Inflammatory macrophage (primary cell): ENCODE measurements around the gene SNN.

Source experiments
- DNase-seq, 2 donors: peaks; one replicate each; pipeline ENCODE4 v3.0.0-alpha.2; 2020 to 2022

Gene SNN

DNA sequence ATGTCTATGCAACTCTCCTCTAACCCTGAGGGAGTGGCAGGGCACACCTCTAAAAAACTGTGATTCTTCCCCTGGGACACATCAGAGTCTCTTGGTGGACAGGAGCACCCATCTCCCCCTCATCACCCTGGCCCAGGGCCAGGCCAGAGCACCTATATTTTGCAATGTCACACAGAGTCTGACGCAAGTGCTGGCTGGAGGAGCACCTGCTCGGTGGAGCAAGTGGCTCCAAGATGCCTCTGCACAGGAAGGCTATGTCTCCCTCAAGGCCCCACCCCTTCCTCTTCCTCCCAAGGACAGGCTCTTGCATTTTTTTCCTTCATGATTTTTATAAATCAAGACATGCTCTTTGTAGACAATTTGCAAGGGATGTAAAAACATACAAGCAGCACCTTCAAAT, 13.3 kb downstream of the SNN start:
- peak in 1 of 2 donors; percentile 25 for DNase-seq

DNA sequence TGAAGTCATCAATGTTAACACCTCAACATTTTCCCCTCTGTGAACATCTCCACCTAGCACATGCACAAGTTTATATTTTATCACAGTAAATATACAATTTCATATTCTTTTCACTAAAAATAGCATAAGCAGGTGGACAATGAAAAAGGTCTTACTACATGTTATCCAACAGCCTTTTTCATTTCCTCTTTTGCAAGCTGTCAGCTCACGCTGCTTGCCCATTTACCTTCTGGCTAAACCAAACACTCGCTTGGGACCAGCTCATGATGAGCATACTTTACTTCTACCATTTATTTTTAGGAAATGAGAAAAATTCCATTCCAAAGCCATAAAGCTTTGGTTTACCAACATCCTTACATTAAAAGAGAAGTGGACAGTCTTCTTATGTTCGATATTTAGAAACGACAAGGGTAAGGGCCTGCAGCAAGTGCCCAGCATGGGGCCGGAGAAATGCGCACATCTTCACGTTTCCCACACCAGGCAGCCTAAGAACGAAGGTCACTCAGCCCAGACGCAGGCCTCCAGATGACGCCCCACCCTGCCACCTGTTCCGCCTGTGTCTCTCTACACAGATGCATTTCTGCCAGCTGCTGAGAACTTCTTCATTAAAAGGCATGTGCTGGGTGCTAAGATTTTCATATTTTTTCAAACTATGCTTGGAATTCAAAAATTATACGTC, 13.9 kb downstream of the SNN start:
- peak in 1 of 2 donors; percentile 22 for DNase-seq

DNA sequence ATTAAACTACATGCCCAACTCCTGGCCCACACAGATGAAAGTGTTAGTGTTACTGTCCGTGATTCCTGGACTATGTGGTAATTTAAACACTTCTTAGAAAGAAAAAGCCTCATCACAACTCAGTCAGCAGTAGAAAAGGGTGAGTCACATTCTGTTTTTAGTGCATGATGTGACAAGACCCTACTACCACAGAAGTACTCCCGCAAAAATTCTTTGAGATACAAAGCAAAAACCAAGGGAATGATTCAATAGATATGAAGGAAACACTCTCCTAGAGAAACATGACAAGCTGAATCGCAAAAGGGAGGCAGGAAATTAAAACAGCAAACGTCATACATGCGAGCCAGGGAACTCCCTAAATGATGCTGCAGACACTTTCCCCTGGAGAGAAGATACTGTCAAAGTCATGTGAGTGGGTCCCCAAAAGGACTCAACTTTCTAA, 14.4 kb downstream of the SNN start:
- DNase-seq = peak; percentile 59 to 65

DNA sequence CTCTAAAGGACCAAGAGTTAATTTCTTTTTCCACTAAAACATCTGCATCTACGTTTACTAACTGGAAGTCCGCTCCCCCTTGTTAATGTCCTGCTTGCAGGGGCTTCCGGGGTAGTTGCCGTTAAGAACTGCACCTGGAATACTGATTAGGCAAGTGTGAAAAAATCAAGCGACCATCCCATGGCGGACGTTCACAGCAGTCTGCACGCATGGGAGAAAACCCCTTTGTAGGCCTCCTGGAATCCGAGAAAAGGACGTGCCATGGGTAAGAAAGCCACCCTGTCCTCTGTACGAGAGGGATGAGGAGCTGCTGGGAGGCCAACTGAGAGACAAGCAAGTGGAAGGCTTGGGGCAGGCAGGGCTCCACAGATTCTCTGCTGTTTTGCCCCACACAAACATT, 14.9 kb downstream of the SNN start:
- no peak for DNase-seq

DNA sequence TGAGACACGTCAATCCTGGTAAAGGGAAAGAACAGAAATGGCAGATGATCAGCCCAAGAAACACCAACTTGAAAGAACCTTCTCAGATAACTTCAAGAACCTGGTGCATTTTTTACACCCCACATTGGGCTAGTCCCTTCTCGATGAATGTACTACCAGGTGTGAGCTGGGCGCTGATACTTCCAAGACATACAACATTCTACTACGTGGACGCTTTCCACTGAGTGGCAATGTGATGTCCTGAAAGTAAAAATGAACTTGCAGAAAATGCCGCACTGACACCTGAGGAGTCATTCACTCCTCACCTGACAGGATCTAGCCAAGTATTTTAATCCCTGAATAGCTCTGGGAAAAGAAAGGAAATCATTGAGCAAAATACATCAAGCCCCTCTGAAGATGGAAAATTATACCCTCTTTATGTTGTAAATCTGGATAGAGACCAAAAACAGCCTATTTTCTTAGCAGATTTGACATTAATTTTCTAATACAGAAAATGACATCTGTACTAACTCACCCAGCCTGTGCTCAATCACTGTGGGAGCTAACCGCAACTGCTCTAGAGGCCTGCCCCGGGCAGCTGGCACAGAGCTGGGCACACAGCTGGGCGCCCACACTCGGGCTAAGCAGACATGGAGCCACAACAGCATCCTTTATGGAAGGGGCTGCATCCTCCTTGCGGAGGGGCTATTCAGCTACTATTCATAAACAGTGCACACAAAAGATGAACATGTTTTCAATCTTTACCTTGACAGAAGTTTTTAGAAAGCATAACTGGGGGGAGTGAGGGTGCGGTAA, 16.2 kb downstream of the SNN start:
- no peak for DNase-seq

DNA sequence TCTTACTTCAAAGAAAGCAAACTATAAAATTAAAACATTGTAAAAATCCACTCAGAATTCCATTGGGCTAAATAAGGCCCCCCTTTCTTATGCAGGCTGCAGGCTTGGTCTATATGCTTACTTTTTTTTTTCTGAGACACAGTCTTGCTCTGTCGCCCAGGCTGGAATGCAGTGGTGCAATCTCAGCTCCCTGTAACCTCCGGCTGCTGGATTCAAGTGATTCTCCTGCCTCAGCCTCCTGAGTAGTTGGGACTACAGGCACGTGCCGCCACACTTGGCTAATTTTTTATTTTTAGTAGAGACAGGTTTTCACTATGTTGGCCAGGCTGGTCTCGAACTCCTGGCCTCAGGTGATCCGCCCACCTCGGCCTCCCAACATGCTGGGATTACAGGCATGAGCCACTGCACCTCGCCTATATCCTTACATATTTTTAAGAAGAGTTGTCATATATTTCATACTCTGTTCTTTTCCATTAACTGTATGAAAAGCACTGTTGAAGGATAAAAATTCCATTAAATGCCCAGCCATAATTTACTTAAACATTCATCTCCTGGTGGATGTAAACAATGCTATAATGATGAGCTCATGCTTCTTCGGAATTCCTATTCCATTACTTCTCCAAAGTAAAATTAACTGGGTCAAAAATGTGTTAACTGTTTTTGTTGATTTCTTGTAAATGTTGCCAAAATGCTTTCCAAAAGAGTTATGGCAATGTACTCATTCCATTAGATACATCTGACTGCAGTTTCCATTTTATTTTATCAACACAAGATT, 17.8 kb downstream of the SNN start:
- DNase-seq = no peak

DNA sequence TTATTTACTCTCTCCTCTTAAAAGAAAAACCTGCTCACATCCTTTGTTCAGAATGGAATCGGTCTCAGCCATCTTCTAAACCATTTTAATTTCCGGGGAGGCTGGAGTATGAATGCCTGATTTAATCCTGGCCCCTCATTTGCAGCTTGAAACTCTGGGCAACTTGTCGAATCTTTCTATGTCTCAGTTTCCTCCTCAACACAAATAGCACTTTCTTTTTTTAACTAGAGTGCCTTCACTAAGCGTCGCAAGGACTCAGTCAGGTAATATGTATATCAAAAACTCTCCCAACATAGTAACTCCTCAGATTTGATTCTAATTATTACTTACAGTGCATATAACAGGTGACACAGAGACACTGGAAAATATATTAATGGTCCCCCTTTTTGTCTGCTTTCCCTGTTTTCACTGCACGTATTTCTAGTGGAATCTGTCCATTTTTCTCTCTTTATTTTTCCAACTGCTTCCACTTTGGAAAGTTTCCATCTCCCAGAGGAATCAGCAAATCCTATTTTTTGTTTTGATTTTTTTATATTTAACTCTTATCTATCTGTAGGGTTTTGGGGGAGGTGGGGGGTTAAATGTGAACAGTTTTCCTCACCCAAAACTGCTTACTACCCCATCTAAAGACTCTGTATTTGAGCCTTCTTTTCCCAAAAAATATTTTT, 18.6 kb downstream of the SNN start:
- DNase-seq = no peak

DNA sequence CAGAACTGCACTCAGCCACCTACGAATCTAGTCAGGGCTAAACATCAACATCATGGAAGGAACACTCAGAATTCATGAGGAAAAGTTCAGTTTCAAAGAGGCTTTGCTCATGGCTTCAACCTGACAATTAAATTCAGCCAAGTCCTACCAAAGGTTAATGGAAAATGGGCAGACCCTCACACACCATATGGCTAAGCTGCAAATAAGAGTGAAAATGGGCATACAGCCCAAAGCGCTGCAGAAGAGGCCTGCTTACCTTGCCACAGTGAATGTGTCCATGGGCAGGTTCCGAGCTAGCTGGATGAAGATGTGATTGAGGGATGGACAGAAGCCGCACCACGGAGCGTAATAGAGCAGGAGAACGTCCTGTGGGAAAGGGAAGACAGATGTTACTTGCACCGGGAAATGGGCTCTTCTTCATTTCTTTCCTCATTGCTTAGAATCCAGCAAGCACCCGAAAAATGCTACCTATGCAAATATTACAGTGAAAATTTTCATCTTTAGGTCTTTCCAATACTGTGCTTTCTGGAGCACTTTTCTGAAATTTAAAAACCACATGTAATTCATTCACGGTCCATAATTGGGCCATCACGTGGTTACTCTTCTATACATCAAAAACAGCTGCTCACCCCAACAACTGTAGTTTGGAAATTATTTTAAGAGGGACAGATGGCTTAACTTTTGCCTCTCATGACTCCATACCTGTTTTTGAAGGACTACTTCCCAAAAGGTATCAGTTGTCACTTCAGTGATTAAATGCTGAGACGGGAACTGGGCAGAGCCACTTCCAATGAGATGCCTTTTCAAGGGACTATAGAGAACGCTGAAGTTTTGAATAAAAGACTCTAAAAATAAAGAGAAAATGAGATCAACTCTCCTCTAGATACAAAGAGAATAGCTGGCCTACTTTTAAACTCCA, 19.6 kb downstream of the SNN start:
- no peak for DNase-seq

DNA sequence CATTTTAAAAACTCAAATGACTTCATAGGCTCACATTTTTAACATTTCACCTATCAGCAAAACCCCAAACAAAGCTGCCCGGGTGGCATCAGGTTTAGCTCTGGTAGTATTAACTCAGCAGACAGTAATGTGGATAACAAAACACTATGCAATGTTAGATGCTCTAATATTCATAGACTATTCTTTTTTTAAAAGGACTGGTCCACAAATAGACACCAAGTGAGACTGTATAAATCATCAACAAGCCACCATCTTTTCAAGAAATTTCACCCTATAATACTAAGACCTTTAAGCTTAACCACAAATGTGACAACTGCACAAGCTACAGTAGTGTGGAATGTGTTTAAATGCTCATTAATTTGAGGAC, 20.2 kb downstream of the SNN start:
- DNase-seq = no peak

DNA sequence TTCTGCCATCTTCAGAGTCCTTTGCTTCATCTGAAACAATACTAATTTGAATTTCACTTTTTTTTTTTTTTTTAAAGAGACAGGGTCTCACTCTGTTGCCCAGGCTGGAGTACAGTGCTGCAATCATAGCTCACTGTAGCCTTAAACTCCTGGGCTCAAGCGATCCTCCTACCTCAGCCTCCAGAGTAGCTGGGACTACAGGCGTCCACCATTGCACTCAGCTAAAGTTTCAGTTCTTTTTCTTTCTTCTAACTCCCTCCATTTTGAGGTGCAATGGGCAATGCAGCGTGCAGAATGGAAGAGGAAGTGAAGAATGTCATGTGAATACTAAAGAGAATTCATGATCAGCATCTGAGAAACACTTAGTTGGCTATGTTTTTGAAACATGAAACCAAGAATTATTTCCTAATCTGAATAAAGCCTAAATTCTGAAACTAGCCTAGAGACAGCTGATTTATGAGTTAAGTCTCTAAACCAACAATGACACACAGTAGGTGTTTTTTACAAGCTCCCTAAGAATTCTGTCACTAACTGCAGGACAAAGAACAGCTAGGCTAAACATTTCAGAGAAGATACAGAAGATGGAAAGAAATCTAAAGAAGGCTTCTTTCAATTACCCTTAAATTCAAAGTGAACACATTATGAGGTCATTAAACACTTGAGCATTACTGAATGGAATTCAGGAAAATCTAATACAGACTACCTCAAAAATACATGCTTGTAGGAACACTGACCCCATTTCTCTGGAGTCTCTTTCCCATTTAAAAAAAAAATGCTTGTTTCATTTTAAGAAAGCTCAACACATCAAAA, 21.0 kb downstream of the SNN start:
- peak; percentile 56 to 79 for DNase-seq

DNA sequence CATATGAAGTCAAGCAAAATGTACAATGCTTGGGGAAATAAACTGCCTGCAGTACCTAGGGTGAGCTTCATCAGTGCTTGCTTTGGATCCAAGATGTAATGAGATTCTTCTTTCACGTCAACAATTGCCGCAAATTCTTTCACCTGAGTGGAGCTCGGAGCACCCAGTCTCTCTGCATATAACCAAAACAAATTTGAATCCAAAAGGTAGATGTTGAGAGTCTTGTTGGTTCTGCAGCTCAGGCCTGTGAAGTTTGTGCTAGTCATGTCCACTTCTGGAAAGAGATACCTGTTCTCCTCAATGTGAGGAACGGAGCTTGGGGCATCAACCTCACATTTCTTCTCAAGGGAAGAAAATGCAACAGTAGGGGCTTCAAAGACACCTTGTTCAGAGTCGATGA, 23.0 kb downstream of the SNN start:
- DNase-seq = no peak

DNA sequence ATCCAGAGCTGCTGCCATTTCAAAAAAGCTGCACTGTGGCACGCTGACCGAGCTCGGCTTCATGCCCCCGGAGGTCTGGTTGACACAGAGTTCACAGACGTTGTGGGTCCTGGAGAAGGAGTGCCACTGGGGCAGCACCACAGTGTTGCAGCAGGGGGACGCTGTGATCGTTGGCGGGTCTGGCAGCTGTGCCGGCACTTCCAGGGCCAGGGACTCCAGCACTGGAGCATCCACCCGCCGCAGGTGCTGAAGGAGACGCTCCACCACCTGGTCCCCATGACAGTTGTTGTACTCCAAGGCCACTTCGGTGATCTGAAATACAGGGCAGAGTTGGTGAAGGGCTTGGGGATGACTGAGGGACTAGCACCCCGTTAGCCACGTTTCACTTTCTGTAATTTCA, 23.5 kb downstream of the SNN start:
- no peak for DNase-seq

DNA sequence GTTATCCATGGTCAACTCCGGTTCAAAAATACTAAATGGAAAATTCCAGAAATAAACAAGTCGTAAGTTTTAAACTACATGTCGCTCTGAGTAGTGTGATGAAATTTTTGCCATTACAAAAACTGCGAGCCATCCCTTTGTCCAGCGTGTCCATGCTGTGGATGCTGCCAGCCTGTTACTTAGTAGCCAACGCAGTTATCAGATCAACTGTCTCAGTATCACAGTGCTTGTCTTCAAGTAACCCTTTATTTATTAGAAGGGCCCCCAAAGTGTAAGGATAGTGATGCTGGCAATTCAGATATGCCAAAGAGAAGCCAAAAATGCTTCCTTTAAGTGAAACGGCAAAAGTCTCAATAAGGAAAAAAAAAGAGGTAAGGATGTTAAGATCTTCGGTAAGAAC, 23.9 kb downstream of the SNN start:
- no peak for DNase-seq

DNA sequence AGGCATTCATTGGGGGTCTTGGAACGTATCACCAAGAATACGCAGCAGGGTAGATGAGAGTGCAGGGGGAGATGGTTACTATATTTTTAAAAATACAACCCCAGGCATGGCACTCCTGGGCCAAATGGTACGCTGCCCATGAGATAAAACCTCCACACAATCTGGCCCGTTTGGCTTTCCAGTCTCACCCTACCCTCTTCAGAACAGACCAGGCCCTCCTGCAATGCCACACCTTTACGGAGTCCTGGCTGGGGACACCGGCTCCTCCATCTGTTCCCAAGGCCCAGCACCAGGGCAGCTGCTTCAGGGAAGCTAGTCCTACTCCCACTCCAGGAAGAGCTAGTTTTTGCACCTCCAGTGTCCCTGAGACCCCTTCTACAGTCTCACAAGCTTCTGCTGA, 24.4 kb downstream of the SNN start:
- DNase-seq = no peak

DNA sequence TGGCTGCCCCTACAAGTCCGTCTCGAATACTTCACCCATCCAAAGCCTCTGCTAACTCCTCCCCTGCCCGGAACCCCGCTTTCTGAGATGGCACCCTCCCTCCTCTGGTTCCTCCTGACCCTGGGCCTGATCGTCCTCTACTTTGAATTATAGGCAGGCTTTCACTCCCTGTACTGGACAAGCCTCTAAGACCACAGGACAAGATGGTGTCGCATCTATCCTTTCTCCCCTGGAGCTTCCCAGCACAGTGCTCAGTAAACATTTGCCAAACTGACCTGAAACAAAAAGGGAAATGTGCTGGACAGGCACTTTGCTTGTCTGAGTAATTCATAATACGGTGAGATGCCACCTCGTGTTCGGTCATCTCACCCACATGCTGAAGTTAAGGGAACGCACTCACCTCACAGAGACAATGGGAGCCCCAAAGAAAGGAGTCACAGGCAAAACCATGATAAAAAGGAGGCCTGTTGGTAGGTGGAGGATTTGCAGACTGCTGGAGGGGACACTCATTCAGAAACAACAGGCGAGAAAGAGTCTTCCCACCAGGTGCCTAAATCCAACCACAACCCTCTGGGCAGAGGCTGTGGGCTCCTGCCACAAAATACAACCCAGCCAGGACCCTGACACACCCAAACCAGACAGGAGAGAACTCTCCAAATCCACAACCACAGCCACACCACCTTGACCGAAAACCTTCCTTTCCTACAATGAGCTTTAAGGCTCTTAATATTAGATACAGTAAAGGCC, 28.2 kb downstream of the SNN start:
- DNase-seq = no peak

DNA sequence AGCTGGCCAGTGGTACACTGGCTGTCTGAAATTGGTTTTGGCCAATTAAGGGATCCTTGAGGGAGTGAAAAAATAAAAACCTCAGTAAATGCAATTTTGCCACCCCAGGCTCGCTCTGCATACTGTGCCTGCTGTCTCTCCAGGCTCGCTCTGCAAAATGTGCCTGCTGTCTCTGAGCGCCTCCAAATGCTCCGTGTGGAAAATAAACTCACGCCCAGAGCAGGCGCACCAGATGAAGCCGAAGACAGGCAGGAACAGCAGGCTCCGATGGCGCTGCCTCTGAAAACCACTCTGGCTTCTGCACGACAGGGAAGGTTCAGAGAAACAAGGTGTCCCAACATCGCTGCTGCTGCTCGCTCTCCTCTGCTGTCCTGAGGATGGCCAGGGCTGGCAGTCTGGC, 29.1 kb downstream of the SNN start:
- DNase-seq = no peak

DNA sequence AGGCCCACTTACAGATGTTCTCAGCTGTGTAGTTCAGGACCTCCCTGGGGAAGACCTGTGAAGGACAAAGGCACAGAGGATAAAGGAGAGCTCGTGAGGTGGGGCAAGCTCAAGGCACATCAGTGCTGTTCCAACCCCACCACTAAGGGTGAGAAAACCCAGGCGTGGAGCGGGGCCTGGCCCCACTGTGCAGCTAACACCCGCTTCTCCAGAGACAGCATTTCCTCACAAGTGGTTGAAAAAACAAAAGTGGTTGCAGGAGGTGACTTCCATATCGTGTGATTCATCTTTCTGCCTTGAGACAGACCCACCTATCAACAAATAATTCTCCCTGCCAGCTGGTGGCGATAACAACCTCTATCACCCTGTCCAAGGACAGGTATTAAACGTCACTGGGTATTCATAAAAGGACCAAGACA, 30.0 kb downstream of the SNN start:
- DNase-seq = no peak

DNA sequence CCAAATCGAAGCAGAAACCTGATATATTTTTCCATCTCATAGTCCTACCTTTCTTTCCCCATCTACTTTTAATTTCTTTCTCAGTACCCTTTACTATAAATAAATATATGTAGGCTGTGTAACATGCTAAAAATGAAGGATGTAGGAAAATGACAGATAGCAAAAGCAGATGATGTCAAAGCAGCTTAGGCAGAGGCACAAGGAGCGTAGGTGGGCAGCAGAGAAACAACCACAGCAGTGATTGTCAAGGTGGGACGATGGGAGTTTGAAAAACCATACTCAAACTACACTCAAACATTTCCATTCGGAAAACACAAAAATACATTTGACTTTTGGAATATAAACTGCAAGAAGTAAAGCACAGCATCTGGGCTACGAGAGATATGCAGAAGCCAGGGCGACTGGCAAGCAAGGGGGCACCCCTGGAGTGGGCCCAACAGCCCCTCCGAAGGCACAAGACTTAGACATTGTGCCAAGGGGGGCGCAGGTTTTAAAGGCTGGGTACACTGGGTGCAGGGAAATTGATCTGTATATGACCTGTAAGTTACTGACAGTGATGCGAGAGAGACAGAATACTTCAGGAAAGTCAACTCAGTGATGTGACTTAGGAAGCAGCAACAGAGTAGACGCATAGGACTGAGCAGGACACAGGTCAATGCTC, 31.1 kb downstream of the SNN start:
- DNase-seq = no peak

DNA sequence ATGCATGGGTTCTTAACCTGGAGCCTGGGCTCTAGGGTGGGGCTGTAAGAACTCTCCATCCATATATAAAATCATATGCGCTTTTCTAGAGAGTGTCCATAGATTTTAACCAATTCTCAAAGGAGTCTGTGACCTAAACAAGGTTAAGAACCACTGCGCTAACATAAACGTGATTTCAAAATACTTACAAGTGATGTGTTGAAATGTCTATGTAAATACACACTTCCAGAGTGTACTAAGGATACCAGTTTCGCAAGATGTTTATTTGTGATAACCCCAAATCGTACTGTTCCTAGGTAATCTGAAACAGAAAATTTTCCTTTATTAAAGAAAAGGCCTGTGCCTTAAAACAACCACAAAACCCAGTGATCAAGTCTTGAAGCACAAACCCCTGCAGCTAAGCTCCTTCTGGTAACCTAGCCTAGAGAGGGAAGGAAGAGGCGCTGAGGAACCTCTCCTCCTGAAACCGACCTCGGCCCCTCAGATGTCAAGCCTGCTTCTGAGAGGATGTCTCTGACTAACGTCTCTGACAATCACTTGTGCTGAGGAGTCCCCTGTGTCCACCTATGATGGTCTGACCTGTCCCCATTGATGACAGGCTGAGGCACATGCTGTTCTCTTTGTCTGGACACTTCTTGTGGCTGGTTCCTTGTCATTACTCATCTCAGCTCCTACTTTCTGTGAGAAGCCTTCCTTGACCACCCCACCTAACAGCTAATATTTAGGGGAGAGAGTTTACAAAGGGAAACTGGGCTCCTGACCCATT, 32.2 kb downstream of the SNN start:
- DNase-seq = peak; percentile 18 to 35
